Measurements from ENCODE around the gene DUSP28. TPM values are rescaled to one million over a fixed set of nuclear protein-coding genes. Genes with fewer than 3 reads are reported as not detected.

Gene DUSP28
- total and polyA plus RNA-seq, 7 donors = 6.6 to 18.1 (median 12.6) TPM

- Histone ChIP-seq H3K36me3 (ENCODE audit: insufficient read depth in 1 of 2, low read depth in 1 of 2) (peaks cover 0 to 39% of the 10 kb centered on the region in 2 donors), H3K9me3 (peaks cover 4% of the 10 kb centered on the region), H3K27me3 (ENCODE audit: insufficient read depth in 3 of 3, low read length in 2 of 3) (no peaks in the 10 kb centered on the region), H3K4me1 (peaks cover 25% of the 10 kb centered on the region), H3K4me3 (no peak overlapping the region), H3K27ac (peak overlapping the region; percentile 55)
- TF ChIP-seq, protein P1, sequence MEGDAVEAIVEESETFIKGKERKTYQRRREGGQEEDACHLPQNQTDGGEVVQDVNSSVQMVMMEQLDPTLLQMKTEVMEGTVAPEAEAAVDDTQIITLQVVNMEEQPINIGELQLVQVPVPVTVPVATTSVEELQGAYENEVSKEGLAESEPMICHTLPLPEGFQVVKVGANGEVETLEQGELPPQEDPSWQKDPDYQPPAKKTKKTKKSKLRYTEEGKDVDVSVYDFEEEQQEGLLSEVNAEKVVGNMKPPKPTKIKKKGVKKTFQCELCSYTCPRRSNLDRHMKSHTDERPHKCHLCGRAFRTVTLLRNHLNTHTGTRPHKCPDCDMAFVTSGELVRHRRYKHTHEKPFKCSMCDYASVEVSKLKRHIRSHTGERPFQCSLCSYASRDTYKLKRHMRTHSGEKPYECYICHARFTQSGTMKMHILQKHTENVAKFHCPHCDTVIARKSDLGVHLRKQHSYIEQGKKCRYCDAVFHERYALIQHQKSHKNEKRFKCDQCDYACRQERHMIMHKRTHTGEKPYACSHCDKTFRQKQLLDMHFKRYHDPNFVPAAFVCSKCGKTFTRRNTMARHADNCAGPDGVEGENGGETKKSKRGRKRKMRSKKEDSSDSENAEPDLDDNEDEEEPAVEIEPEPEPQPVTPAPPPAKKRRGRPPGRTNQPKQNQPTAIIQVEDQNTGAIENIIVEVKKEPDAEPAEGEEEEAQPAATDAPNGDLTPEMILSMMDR (IDR thresholded peaks at IDR 0.05) = no peak
- ATAC-seq (peak; percentile 64 to 79 (median 68)), DNase-seq (peak; percentile 60 to 71)
- 57 to 68% (median 68%) methylated on average over 27 of the region's 27 CpGs for WGBS, 3 donors
- intact Hi-C loops (cut with DNase I) = loop anchor here in 1 of 2 donors (10.0 kb wide), 1 partner anchor 415 kb away; the partner anchor contains the start of gene SNED1
Observed at GRCh38 chr2:240579771-240580614, 19.8 kb downstream of the DUSP28 start.

- peaks cover 30% of the 10 kb centered on the region for H3K4me1 ChIP-seq
- peaks cover 0 to 21% of the 10 kb centered on the region in 2 donors for H3K36me3 ChIP-seq (ENCODE audit: insufficient read depth in 1 of 2, low read depth in 1 of 2)
- H3K27me3 ChIP-seq (ENCODE audit: insufficient read depth in 3 of 3, low read length in 2 of 3) = no peaks in the 10 kb centered on the region
- no peak overlapping the region for H3K27ac ChIP-seq
- TF ChIP-seq, protein P1 (IDR thresholded peaks at IDR 0.05) = no peak
- ATAC-seq = no peak
- intact Hi-C loops (cut with DNase I) = loop anchor here in 1 of 2 donors (10.0 kb wide), 1 partner anchor 413 kb away; the partner anchor contains the start of gene SNED1
- DNase-seq = no peak
- 88 to 94% (median 93%) methylated on average over 5 of the region's 5 CpGs for WGBS, 3 donors
- H3K4me3 ChIP-seq = no peak overlapping the region
- H3K9me3 ChIP-seq = peaks cover 4% of the 10 kb centered on the region
Observed at GRCh38 chr2:240581811-240582210, 21.7 kb downstream of the DUSP28 start.

DNA sequence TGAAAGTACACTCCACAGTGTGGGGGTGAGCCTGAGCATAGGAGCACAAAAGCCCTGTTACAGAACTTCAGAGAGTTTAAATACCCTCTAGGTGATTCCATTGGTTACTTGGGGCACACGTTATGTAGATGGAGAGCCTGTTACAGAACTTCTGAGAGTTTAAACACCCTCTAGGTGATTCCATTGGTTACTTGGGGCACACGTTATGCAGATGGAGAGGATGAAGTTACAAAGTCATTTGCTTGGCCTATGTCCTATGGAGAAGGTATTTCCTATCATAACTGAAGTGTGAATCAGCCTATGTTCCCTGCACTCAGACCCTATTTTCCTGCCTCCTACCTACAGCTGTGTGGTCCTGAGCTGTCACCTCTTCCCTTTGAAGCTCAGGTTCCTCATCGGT, 22.6 kb downstream of the DUSP28 start:
- no peak overlapping the region for H3K27ac ChIP-seq
- peaks cover 37% of the 10 kb centered on the region for H3K4me1 ChIP-seq
- H3K27me3 ChIP-seq (ENCODE audit: insufficient read depth in 3 of 3, low read length in 2 of 3) = no peaks in the 10 kb centered on the region
- TF ChIP-seq, protein P1 (IDR thresholded peaks at IDR 0.05) = no peak
- peaks cover 0 to 11% of the 10 kb centered on the region in 2 donors for H3K36me3 ChIP-seq (ENCODE audit: insufficient read depth in 1 of 2, low read depth in 1 of 2)
- intact Hi-C loops (cut with DNase I) = loop anchor here in 1 of 2 donors (10.0 kb wide), 1 partner anchor 412 kb away; the partner anchor contains the start of gene SNED1
- ATAC-seq (no peak), DNase-seq (no peak)
- H3K4me3 ChIP-seq = no peak overlapping the region
- WGBS, 3 donors = 78 to 87% (median 84%) methylated on average over 3 of the region's 3 CpGs
- peaks cover 4% of the 10 kb centered on the region for H3K9me3 ChIP-seq

DNA sequence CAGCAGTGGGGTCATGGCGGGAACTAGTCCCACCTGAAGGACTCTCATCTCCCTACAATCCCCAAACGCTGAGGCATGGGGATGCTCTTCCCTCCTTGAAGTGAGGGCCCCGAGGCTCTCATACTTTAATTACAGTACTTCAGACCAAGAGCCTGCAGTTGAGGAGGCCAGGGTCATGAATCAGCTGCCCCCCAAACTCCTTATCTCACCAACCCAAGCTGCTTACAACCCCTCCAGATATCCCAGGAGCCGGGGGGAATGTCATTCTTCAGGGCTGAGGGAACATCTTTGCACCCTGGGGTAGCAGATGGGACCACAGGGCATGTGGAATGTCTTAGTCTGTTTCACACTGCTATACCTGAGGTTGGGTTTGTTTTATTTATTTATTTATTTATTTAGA, 23.6 kb downstream of the DUSP28 start:
- Histone ChIP-seq H3K36me3 (ENCODE audit: insufficient read depth in 1 of 2, low read depth in 1 of 2) (peaks cover 0 to 2% of the 10 kb centered on the region in 2 donors), H3K4me3 (no peak overlapping the region), H3K4me1 (peaks cover 40% of the 10 kb centered on the region), H3K27me3 (ENCODE audit: insufficient read depth in 3 of 3, low read length in 2 of 3) (no peaks in the 10 kb centered on the region), H3K27ac (peak overlapping the region; percentile 99), H3K9me3 (peaks cover 4% of the 10 kb centered on the region)
- no peak for ATAC-seq
- DNase-seq = peak in 1 of 2 donors; percentile 3
- TF ChIP-seq, protein P1 (IDR thresholded peaks at IDR 0.05) = no peak
- WGBS, 3 donors = 85 to 90% (median 89%) methylated on average over 4 of the region's 4 CpGs
- intact Hi-C loops (cut with DNase I) = loop anchor here in 1 of 2 donors (2.0 to 10.0 kb wide), 2 partner anchors 13 to 411 kb away; partner anchors contain the start of gene SNED1

Measured in psoas muscle (tissue), 8 donors.